GM12873 (cell line): ENCODE measurements around the gene ELFN1.

ENCODE experiments used
- CTCF ChIP-seq: IDR thresholded peaks from 2 replicates; pipeline ENCODE4 v1.5.1; 2012; ENCODE audit warnings: low read depth, mild to moderate bottlenecking, moderate library complexity, low read length, control low read depth; ENCODE audit not compliant: insufficient read depth; ENCODE audit errors: missing control alignments

ELFN1 gene

GRCh38 chr7:1630700-1631336 is 39.3 kb upstream of the ELFN1 start:
- TF ChIP-seq CTCF: no peak

- no peak for TF ChIP-seq CTCF
Observed at GRCh38 chr7:1631678-1632077, 38.4 kb upstream of the ELFN1 start.

- TF ChIP-seq CTCF: no peak
Observed at GRCh38 chr7:1632506-1632905, 37.6 kb upstream of the ELFN1 start.

GRCh38 chr7:1632916-1633785 is 36.9 kb upstream of the ELFN1 start:
- TF ChIP-seq CTCF: no peak

GRCh38 chr7:1635401-1635800 is 34.7 kb upstream of the ELFN1 start:
- TF ChIP-seq CTCF: no peak

GRCh38 chr7:1637155-1637554 is 32.9 kb upstream of the ELFN1 start:
- TF ChIP-seq CTCF: no peak

GRCh38 chr7:1638215-1638661 is 31.8 kb upstream of the ELFN1 start:
- no peak for TF ChIP-seq CTCF
